Activated CD4-positive, alpha-beta T cell treated with anti-CD3 and anti-CD28 coated beads for 24 hours (primary cell): ENCODE measurements around the gene LMBRD1.
"Not testable (repeated sequence)": the region's sequence is repeated elsewhere in the genome, so short reads cannot be mapped to it uniquely, and the experiment has no call there.

Experiments
- DNase-seq, 2 donors: peaks; one replicate each; pipeline ENCODE4 v3.0.0-alpha.2; 2020; ENCODE audit warnings: low read depth in 2 of 2

LMBRD1 gene

GRCh38 chr6:69796642-69797390 is at the start of gene LMBRD1:
LMBRD1 (minus strand) TSS chr6:69797010; CDS start chr6:69796881, 129 bp downstream.
- peak; percentile 97 to 99 for DNase-seq

DNA sequence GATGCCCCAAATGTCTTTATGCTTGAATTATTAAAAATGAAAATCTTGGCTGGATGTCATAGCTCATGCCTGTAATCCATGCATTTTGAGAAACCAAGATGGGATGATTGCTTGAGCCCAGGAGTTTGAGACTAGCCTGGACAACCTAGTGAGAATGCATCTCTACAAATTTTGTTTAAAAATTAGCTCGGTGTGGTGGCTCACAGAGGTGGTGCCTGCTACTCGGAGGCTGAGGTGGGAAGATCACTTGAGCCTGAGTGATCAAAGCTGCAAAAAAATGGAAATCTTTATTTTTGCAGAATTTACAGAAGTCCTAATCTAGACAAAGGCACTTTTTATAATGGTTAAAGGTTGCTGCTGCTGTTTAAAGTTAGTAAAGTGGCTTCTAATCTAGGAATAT is 49.5 kb upstream of the LMBRD1 start:
- DNase-seq = no peak

- no peak for DNase-seq
Observed at GRCh38 chr6:69843189-69843588, 46.4 kb upstream of the LMBRD1 start.

GRCh38 chr6:69841862-69842261 is 45.1 kb upstream of the LMBRD1 start:
- no peak for DNase-seq

DNA sequence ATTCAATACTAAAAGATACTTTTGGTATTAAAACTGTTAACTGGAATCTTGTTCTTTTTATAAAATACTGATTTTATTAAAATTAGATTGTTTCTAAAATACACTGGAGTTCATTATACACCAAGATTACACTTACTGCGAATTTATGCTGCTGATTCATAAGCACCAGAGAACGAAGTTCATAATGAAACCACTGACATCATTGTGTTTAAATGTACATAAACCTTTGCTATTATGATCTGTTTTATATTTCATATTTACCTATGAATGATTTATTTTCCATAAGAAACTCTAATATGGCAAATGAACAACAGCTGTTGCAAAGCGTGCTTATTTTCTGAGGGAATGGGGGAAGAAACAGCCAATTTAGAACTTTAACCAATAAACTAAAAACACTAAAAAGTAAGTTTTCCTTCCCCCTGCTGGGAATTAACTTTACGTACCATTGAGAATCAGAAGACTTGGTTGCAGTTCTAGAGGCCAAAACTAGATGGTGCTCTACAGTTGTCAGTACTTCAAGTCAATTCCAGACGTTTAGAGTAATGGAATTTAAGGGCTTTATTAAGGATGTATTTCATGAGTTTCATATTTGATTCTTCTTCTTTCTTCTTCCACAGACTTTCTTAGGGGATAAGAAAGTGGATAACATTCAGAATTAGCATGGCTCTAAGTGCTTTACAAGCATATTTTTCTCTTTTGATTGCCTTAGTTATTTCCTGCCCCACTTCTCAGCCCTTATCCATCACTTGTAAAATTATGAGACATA is 38.8 kb upstream of the LMBRD1 start:
- DNase-seq = no peak

DNA sequence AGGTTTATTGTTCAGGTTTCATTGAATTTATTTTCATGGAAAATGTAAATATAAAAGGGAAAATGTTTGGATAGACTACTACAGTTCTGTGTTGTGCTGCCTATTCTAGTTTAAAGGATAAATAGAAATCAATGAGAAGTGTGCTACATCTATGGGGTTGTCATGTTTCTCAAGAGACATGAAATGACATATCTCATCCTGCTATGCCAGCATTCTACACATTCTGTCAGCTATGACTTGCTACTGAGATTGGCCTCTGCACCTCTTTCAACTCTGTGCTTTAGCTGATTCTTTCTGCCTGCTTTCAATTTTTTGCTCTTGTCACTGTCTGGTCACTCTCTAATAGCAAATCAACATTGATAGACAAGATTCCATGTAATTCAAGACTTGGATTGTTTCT is 35.7 kb upstream of the LMBRD1 start:
- DNase-seq = no peak

DNA sequence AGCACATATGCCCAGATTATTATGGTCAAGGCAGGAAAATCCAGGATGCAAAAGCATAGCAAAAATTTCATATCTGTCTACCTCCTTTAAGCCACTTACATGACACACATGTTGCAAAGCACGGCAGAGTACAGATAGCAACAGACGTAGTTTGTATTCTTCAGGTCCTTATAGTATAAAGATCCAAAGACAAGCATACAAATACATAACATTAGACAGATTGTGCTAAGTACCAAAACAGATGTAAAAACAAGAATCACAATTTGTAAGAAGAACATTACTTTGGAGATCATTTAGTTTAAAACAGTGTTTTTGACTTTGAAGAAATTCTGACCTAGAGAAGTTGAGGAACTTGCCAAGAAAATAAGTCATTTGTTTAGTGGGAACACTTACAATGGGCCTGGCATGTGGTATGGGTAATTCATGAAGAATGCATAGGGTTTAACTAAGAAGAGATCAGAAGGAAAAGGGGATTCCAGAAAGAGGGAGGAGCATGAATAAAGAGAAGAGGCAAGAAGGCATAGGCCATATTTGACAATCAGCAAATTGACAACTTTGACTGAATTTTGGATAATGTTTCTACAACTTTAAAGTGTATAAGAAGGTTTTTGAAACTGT is 30.6 kb upstream of the LMBRD1 start:
- no peak for DNase-seq

GRCh38 chr6:69825904-69826303 is 29.1 kb upstream of the LMBRD1 start:
- no peak for DNase-seq

- DNase-seq = not testable (repeated sequence)
Observed at GRCh38 chr6:69824355-69824754, 27.5 kb upstream of the LMBRD1 start.

DNA sequence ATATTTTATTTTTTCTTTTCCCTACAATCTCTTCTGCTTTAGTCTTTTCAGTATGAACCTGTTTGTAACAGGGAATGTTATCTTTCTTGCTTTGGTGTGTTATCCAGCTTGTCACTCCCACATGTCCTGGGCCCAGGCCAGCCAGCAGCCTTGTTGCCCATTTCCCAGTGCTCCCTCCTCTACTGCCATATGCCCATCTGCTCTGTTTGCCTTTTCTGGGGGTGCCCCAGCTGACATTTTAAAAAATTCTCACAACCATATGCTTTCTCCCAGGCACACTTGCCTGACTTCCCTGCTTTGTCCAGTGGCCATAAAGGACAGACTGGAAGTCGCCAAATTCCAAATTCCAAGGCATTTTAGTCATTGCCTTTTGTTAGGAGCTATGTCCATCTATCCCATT is 23.6 kb upstream of the LMBRD1 start:
- no peak for DNase-seq

DNA sequence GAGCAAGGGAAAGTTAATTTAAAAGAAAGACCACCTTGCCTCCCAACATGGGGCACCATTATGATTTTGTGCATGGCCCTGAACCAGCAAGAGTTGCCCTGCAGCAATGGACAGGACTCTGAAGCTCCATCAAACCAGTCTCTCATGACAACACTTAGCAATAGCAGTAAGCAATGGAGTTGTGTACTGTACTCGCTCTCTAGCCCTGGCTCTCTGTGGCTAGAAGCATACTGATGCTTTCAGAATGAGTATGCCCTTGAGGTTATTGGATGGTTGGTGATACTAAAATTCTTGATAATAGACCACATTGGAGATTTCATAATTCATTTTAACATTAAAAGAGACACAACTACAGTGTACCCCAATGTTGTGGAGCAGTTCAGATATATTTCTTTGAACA is 23.2 kb upstream of the LMBRD1 start:
- DNase-seq = no peak

GRCh38 chr6:69819138-69819537 is 22.3 kb upstream of the LMBRD1 start:
- DNase-seq = no peak

GRCh38 chr6:69818223-69818930 is 21.6 kb upstream of the LMBRD1 start:
- no peak for DNase-seq

- no peak for DNase-seq
Observed at GRCh38 chr6:69817358-69817757, 20.5 kb upstream of the LMBRD1 start.

DNA sequence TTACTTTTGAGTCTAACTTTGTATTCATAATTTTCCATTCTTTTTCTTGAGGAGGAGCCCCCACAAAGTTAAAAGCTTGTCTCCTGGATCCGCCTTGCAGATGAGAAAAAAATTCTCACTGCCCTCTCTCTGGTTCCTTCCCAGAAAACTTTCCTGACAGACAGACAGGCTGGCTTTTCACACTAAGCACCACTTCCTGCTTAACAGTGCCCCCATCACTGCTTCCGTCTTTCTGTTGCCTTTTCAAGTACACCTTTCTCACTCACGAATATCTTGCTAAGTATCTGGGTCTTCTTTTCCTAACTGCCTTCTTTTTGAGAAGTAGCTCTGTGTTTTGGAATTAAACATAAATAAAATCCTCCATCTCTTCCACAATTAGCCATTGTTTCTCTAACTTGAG is 19.8 kb upstream of the LMBRD1 start:
- no peak for DNase-seq

DNA sequence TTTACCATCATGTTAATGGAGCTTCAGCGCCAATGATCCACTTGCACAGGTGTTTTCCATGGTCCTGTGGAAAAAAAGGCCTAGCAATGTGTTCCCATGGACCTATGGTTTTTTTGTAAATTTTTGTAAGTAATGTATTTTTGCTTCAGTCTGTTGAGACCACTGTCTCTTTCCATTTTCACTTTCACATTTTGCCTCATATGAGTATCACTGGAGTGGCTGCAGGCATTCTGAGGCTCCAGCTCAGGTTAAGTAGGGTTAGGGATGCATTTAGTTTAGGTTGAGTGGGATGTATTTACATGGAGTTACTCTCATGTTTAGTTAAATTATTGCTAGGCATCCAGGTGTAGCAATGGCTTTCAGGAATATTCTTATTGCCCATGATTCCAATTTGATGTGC is 19.2 kb upstream of the LMBRD1 start:
- no peak for DNase-seq

DNA sequence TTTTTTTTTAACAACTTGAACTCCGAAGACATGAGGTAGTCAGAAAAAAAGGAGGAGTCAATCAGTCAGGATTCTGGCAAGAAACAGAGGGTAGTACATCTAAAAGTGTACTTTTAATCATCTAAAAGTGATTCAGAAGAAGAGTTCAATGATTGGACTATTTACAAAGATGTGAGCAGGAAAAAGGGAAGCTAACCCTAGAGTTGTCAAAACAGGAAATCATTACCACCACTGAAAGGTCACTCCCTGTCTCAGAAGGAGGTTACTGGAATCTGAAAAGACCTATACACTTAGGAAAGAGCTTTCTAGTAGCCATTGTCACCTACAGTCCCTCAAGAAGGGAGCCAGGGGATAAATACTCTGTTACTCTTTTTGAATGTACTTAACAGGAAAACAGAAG is 16.7 kb upstream of the LMBRD1 start:
- no peak for DNase-seq

GRCh38 chr6:69812746-69813427 is 16.1 kb upstream of the LMBRD1 start:
- DNase-seq = no peak

DNA sequence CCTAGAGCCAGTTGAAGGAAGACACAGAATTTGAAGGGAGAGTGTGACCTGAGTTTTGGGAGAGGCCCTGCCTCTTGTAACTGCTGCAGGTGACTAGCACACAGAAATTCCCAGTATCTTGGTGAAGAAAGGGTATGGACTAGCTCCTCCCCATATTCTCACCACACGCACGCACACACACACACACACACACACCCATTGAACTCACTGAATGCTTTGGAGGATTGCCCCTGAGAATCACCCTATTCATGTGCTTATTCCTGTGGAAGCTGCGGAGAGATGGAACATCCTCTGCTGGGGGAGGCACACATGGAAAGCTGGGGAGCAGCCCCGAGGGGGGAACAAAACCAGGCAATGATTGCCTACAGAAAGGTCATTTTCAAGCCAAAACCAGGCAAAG is 6.2 kb upstream of the LMBRD1 start:
- DNase-seq = no peak

GRCh38 chr6:69801711-69802110 is 4.9 kb upstream of the LMBRD1 start:
- no peak for DNase-seq

- DNase-seq = no peak
Observed at GRCh38 chr6:69801225-69801624, 4.4 kb upstream of the LMBRD1 start.

DNA sequence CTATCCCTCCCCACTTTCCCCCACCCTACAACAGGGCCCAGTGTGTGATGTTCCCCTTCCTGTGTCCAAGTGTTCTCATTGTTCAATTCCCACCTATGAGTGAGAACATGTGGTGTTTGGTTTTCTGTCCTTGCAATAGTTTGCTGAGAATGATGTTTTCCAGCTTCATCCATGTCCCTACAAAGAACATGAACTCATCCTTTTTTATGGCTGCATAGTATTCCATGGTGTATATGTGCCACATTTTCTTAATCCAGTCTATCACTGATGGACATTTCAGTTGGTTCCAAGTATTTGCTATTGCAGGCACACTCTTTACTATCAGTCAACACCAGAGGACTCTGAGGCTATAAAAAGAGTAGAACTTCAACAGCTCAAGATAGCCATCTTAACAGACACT is 2.0 kb upstream of the LMBRD1 start:
- DNase-seq = not testable (repeated sequence)
